ENCODE data around the gene UBE2J2.

UBE2J2 gene

GRCh38 chr1:1279028-1279427 lies 5.4 kb upstream of the UBE2J2 start:
- no peak for DNase-seq

GRCh38 chr1:1278620-1279019 lies 5.0 kb upstream of the UBE2J2 start:
- DNase-seq = no peak

- no peak for DNase-seq
Observed at GRCh38 chr1:1275836-1276235, 2.2 kb upstream of the UBE2J2 start.

GRCh38 chr1:1274931-1275431 lies 1.3 kb upstream of the UBE2J2 start:
- no peak for DNase-seq

GRCh38 chr1:1274299-1274930 lies 761 bp upstream of the UBE2J2 start:
- no peak for DNase-seq

- no peak for DNase-seq
Observed at GRCh38 chr1:1273209-1273511, 494 bp downstream of the UBE2J2 start.

- no peak for DNase-seq
Observed at GRCh38 chr1:1272341-1273208, 1.1 kb downstream of the UBE2J2 start.

- DNase-seq = peak; percentile 28
Observed at GRCh38 chr1:1270813-1271212, 2.8 kb downstream of the UBE2J2 start.

GRCh38 chr1:1268284-1268682 lies 5.4 kb downstream of the UBE2J2 start:
- no peak for DNase-seq

GRCh38 chr1:1267488-1268283 lies 6.0 kb downstream of the UBE2J2 start:
- DNase-seq = no peak

GRCh38 chr1:1264868-1265272 lies 8.8 kb downstream of the UBE2J2 start:
- DNase-seq = peak; percentile 55

- no peak for DNase-seq
Observed at GRCh38 chr1:1264026-1264425, 9.6 kb downstream of the UBE2J2 start.

- DNase-seq = no peak
Observed at GRCh38 chr1:1262758-1263157, 10.9 kb downstream of the UBE2J2 start.

GRCh38 chr1:1262071-1262470 lies 11.6 kb downstream of the UBE2J2 start:
- DNase-seq = no peak

- DNase-seq = no peak
Observed at GRCh38 chr1:1260843-1261560, 12.7 kb downstream of the UBE2J2 start.

GRCh38 chr1:1259951-1260600 lies 13.6 kb downstream of the UBE2J2 start:
- no peak for DNase-seq

GRCh38 chr1:1259540-1259939 lies 14.1 kb downstream of the UBE2J2 start:
- no peak for DNase-seq

- no peak for DNase-seq
Observed at GRCh38 chr1:1259119-1259488, 14.6 kb downstream of the UBE2J2 start.

GRCh38 chr1:1256956-1257871 lies 16.4 kb downstream of the UBE2J2 start:
- no peak for DNase-seq

- no peak for DNase-seq
Observed at GRCh38 chr1:1255611-1256010, 18.0 kb downstream of the UBE2J2 start.

GRCh38 chr1:1255078-1255477 lies 18.6 kb downstream of the UBE2J2 start:
- no peak for DNase-seq

GRCh38 chr1:1254667-1254998 lies 19.0 kb downstream of the UBE2J2 start:
- no peak for DNase-seq
